HG02798 (cell line): ENCODE measurements around the gene ZNF202.
A peak's percentile ranks its signal among the peaks of the same experiment; 100 is the strongest.
"Not testable (repeated sequence)": the region's sequence is repeated elsewhere in the genome, so short reads cannot be mapped to it uniquely, and the experiment has no call there.

Experiments used
- ATAC-seq: cut with Tn5 transposase; IDR thresholded peaks from one replicate; pipeline ENCODE4 v1.9.1; 2021; ENCODE audit warnings: mild to moderate bottlenecking; ENCODE audit not compliant: unreplicated experiment, poor library complexity

ZNF202 gene

DNA sequence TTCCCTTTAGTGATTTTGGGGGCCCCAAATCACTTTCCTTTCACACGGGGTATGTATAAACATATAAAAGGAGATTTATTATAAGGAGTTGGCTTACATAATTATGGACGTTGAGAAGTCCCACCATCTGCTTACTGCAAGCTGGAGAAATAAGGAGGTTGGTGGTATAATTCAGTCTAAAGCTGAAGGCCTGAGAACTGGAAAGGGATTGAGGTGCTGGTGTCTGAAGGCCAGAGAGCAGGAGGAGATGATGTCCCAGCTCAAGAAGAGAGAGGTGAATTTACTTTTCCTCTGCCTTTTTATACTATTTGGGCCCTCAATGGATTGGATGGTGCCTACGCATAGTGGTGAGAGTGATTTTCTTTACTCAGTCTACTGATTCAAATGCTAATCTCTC, 1.3 kb upstream of the ZNF202 start:
- ATAC-seq, result no peak

DNA sequence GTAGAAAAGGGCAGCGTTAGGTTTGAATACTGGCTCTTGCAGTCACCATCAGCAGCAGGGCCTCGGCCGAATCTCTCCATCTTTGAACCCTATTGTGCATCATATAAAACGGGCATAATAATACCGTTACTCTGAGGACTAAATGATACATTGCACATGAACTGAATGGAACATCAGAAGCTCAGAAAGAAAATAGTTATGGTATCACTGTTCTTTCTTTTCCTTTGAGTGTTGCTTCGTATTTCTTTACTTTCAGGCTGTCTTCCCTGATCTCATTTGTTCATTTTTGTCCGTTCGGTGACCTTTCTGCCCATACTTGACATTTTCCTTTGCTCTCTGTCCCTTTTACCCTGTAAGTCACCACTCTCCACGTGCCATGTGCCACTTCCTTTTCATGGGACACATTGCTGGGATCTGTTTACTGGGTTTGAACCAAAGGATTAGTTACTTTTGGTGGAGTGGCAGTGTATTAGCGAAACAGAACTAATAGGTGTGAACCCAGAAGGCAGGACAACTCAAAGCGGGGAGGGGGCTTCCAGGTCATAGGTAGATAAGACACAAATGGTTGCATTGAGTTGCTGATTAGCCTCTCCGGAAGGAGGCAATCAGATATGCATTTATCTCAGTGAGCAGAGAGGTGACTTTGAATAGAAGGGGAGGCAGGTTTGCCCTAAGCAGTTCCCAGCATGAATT, 717 bp upstream of the ZNF202 start:
- ATAC-seq, result no peak

DNA sequence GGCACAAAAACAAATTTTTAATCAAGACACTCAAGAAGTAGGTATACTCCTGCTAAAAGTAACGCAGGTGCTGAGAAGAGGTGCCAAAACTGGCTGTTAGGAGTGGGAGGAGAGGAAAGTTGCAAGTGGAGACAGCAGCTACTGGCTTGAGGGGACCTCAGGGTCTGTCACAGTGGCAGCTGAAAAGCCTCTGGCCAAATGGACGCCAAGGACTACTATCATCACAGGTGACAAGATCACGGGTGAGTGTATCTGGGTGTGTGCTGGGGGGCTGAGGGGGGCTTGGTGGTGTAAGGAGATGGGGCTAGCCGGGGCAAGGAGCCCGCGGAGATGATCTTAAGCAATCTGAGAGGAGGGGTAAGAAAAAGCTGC, 687 bp downstream of the ZNF202 start:
- peak; percentile 11 for ATAC-seq

DNA sequence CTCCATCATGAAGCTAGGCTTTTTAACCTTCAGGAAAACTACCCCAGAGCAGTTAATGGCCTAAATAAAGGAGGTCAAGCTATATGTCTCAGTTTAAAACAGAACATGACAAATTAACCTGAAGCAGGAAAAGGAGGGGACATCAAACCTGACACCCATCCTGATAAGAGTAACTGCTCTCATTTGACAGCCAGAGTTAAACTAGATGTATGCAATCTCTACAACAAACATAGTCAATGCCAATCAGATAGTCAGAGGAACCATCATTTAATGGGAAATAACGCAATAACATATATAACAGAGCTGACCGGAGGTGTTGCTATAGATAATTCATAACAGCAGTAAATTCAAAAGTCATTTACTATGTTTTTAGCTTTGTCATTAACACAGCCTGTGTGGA, 3.1 kb downstream of the ZNF202 start:
- no peak for ATAC-seq

DNA sequence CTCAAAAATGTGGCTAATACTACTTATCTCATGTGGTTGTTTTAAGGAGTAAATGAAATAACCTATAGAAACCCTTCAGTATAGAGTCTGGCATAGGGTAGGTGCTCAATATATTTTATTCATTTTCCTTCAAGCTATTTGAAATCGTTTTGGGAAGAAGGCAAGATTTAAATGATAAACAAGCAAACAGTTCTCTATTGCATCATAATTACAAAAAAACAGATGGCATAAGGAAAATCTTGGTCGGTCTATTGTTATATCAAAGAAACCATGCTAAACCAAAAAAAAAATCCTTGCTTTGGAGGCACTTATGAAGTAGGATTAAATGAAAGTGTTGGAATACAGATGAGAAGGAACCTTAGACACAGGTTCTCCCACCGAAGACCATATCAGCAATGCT, 4.7 kb downstream of the ZNF202 start:
- ATAC-seq, result no peak

DNA sequence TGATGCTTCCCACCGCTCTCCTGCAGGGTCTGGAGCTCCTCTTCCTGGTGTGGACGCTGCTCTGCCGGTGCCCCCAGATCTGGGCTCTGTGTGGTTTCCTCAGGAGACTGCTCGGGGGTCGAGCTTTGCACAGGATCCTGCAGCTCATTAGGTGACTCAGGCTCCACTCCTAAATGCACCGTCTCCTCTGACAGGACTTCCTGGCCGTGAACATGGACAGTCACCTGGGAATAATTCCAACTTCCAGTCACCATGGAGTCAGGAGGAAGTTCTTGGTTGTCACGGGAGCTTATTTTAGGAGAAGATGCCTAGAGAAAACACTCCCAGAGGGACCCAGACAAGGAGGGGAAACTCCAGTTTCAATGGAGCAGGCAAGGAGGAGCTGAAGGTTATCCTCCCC, 11.9 kb downstream of the ZNF202 start:
- no peak for ATAC-seq

DNA sequence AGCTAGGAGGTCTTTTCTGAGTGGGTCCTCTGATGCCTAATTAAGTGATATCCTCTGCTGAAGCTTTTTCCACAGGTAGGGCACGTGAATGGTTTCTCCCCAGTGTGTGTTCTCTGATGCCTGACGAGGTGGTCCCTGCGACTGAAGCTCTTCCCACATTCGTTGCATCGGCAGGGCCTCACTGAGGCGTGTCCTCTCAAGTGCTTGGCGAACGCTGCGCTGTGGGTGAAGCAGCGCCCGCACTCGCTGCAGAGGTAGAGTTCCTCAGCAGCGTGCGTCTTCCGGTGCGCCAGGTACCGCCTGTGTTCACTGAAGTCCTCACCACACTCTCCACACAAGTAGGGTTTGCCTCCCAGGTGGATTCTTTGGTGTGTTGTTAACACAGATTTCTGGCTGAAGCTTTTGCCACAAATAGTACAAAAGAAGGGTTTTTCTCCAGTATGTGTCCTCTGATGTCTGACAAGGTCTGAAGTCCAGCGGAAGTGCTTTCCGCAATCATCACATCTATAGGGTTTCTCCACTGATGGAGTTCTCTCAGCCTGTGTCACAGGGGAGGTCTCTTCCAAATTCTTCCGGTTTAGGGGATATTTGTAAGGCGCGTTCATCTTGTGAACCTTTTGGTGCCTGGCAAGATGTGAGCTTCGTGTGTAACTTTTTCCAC, 15.3 kb downstream of the ZNF202 start:
- ATAC-seq, result no peak

DNA sequence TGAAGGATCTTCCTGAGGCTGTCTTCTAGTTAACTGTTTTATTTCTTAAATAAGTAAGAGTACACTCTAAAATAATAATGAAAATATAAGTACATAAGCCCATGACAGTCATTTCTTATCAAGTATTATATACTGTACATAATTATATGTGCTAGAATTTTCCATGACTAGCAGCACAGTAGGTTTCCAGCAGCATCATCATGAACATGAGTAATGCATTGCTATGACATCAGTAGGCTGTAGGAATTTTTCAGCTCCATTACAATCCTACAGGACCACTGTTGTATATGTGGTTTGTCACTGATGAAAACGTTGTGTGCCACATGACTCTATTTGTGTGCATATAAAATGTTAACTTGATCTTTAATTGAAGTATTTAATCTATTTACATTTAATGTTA, 22.0 kb downstream of the ZNF202 start:
- ATAC-seq, result no peak

DNA sequence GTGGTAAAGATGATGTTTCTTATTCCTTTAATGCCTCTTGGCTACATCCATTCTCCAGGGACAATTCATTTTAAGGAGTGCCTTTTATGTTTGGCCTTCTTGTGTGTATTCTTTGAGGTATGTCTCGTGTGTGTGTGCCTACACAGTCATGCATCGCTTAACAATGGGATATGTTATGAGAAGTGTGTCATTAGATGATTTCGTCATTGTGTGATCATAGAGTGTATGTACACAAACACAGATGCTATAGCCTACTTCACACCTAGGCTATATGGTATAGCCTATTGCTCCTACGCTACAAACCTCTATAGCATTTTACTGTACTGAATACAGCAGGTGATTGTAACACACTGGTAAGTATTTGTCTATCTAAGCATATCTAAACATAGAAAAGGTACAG, 23.0 kb downstream of the ZNF202 start:
- no peak for ATAC-seq

DNA sequence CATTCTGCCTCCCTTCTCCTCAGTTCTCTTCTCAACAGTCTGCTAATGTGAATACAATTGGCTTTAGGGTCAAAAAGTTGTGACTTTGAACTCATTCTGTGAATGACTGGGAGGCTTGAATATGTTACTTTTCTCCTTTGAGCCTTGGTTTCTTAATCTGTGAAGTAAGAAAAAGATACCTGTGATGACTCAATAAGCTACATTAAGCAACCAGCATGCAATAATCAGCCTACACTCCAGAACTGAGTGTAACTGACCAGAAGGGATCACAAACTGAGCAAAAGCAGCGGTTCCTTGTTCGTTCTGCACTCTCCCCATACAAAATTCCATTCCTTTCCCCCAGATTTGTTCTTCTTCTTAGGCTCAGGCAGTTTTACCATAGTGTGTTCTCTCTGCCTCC, 23.4 kb downstream of the ZNF202 start:
- ATAC-seq, result no peak

DNA sequence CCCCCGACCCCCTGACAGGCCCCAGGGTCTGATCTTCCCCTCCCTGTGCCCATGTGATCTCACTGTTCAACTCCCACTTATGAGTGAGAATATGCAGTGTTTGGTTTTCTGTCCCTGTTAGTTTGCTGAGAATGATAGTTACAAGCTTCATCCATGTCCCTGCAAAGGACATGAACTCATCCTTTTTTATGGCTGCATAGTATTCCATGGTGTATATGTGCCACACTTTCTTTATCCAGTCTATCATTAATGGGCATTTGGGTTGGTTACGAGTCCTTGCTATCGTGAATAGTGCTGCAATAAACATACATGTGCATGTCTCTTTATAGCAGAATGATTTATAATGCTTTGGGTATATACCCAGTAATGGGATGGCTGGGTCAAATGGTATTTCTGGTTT, 28.8 kb downstream of the ZNF202 start:
- ATAC-seq, result not testable (repeated sequence)

DNA sequence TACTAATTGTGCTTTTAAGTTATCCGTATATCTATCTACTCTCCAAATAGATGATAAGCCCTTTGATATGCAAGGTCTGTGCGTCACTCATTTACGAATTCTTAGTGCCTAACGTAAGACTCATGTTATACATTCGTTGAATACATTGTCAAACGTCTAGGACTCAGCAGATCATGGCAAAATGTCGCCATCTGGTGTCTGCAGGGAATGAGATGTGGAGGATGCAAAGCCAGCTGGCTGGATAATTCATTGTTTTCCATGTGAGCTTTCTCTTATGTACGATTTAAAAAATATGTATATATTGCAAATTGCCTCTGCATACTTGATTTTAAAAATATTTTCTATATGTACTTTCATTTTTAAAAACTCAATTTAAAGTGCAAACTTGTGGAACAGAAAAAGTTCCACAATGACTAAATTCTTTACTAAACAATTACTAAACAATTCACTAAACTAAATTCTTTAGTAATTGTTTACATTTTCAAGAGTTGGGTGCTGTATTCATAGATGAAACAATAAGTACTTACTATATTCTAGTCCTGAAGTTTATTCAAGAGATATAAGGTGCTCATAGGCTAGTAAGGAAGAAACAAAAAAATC, 33.8 kb downstream of the ZNF202 start:
- ATAC-seq, result peak; percentile 59

DNA sequence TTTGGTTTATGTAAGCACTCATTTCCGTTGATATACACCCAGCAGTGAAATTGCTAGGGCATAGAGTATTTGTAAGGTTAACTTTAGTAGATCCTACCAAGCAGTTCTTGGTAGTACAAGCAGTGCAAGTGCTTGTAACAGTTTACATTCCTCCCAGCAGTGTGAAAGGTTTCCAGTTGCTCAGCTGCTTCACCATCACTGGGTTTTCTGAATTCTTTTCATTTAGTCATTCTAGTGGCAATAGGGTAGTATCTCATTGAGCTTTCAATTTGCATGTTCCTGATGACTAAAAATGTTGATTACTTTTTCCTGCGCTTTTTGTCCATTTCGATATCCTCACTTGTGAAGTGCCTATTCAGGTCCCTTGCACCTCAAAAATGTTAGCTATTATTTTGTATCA, 34.3 kb downstream of the ZNF202 start:
- no peak for ATAC-seq

DNA sequence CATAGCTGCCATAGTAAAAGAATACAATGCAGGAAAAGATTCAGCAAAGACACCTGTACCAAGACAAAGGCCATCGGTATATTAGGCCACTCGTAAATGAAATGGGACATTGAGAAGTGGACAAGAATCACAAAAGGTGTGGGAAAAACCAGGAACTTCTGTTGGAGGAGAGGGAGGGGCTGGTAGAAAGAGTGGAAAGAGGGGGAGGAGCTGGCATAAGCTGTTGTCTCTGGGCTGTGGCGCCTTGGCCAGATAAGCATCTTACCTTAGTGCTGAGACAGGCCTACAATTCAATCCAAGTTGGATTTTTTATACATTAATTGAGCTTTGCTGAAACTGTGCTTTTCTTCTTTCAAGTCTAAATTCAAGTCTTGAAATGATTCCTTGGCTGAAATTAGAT, 37.1 kb downstream of the ZNF202 start:
- ATAC-seq, result no peak

DNA sequence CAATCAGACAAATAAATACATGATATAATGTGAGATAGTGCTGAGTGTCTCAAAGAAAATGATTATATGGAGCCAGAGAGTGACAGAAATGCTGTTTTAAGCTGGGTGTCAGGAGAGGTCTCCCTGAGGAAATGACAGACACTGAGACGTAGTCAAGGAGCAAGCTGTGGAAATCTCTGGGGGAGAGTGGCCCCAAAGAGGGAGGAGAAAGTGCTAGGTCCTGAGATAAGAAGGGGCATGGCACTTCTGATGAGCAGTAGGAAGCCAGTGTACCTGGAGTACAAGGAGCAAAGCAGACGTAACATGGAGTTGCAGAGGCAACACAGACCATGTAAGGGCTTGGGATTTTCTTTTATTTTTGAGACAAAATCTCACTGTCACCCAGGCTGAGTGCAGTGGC, 38.8 kb downstream of the ZNF202 start:
- ATAC-seq, result no peak

DNA sequence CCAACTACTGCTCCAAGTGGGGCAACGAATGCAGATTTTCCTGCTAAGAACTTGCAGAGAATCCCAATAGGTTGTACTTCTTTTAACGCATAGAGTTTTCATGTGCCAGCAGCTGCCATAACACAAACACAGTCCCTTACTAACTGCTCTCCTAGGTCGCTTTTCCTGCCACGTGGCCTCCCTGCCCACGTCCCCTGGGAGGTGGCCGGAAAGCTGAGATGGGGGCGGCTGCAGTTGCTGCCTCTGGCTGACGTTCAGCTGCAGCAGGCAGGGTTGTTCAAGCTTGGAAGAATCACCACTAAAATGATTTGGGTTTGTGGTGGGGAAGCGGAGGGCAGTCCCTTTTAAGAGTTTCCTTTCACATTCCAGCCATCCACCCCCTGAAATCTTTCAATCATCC, 39.3 kb downstream of the ZNF202 start:
- no peak for ATAC-seq

DNA sequence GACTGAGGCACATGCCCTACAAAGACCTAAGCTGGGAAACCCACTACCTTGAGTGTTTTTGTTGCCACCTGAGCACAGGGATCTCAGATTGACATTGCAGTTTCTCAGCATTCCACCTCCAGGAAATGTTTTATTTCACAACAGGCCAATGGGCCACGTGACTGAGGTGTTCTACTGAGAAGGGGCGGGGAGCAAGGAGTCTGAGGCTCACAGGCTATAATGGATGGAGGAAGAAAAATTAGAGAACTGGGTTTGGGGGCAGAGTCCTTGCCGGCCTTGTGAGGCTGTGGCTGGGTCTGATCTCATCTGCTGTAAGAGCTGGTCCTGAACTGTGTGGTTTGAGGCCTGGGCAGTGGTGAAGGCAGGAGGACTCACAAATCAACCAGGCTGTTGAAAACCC, 40.7 kb downstream of the ZNF202 start:
- ATAC-seq, result no peak

DNA sequence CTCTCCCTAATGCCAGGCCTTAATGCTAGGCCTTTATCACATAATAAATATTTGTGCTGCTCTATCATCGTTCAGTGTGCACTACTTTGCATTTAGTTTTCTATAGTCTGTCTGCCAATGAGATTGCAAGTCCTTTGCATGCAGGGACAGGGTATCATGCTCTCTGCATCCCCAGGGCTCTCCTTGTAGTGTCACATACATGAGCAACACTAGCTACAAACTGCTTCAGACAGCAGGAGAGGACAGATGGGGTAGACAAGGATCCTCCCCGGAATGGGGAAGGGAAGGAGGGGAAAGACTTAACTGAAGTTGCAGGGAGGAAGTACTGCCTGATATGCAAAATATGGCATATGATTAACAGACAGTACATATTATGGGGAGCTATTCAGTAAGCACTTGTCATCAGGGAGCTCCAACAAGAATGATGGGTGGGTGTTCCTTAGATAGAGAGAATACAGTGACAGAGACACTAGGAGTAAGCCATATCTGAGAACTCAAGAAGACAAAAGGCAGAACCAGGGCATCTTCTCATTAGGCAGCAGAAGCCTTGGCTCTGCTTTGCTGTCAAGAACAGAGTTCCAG, 42.8 kb downstream of the ZNF202 start:
- no peak for ATAC-seq

DNA sequence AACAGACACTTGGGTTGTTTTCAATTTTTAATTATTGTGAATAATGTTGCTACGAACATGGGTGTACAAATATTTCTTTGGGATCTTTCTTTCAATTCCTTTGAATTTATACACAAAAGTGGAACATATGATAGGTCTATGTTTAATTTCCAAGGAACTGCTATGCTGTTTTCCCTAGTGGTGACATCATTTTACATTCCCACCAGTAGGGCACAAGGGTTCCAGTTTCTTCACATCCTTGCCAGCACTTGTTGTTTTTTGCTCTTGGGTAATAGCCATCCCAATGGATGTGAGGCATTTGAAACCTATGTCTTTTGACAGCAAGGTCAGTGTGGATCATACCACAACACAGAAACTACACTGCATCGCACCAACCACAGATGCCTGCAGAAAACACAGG, 45.3 kb downstream of the ZNF202 start:
- no peak for ATAC-seq

DNA sequence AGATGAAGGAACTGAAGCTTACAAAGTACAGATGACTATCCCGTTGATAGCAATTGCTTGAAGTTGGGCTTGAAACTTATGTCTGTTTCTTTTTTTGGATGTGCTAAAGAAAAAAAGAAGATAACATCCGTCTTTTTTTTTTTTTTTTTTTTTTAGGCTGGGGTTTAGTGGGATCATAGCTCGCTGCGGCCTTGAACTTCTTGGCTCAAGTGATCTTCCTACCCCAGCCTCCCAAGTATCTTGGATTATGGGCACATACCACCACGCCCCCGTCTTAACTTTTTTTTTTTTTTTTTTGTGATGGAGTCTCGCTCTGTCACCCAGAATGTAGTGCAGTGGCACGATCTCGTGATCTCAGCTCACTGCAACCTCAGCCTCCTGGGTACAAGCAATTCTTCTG, 46.2 kb downstream of the ZNF202 start:
- ATAC-seq, result no peak

DNA sequence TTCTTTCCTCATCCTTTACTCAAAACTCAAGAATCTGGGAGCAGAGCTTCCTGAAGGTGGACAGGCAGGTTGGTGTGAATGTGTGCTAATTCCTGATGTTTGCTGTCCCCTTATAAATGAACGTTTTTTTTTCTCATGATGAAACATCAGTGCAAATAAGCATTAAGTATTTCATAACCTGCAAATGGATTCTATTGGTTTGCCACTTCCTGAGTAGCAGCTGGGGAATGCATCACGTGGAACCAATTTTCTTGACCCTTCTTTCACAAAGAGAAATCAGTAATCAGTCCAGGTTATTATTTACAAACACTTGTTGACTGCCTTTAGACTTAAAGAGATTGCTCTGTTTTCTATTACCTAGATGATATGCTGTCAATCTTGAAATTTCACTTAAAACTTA, 46.9 kb downstream of the ZNF202 start:
- no peak for ATAC-seq

DNA sequence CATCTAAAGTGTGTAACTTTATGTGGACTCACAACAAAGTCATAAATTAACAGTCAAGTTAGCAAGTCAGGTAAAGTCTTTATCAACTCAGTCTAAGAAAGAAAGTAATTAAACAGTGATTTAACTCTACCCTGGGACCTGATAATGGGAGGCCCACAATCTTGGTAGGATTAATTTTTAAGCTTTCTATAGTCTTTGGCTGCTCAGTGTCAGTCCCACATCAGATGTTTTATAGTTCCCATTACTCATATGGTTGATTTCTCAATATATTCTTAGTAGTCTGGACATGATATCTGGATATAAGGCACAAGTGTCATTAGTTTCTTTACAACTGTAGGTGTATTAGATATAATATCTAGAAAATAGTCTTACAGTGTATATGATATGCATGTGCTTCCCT, 48.5 kb downstream of the ZNF202 start:
- ATAC-seq, result no peak
